Hepatocyte (in vitro differentiated cells): Measurements from ENCODE around the gene CRNKL1. TPM values are rescaled to one million over a fixed set of nuclear protein-coding genes. Genes with fewer than 3 reads are reported as not detected.

Source experiments
- DNase-seq: peaks from one replicate; pipeline ENCODE4 v3.0.0-alpha.2; 2016; ENCODE audit warnings: low spot score
- H2AFZ ChIP-seq: fragments of 200-600 bp; sonication (generic); 2 replicates; pipeline ENCODE4 v1.6.0; 2016; ENCODE audit warnings: antibody characterized with exemption, mild to moderate bottlenecking
- H3K27ac ChIP-seq: fragments of 200-600 bp; sonication (generic); 2 replicates; pipeline ENCODE4 v1.5.1; 2016; ENCODE audit warnings: mild to moderate bottlenecking
- H3K27me3 ChIP-seq: fragments of 200-600 bp; sonication (generic); 2 replicates; pipeline ENCODE4 v1.6.1; 2016
- H3K36me3 ChIP-seq: fragments of 200-600 bp; sonication (generic); replicated peaks from 2 replicates; pipeline ENCODE4 v1.5.1; 2016; ENCODE audit warnings: low read depth; ENCODE audit not compliant: insufficient read depth
- H3K4me1 ChIP-seq: fragments of 200-600 bp; sonication (generic); 2 replicates; pipeline ENCODE4 v1.5.1; 2016; ENCODE audit warnings: mild to moderate bottlenecking, moderate library complexity; ENCODE audit not compliant: insufficient read depth
- H3K4me2 ChIP-seq: fragments of 200-600 bp; sonication (generic); 2 replicates; pipeline ENCODE4 v1.6.0; 2016
- H3K4me3 ChIP-seq: fragments of 200-600 bp; sonication (generic); 2 replicates; pipeline ENCODE4 v1.5.1; 2016; ENCODE audit warnings: mild to moderate bottlenecking
- H3K79me2 ChIP-seq: fragments of 200-600 bp; sonication (generic); 2 replicates; pipeline ENCODE4 v1.6.0; 2017; ENCODE audit warnings: mild to moderate bottlenecking
- H3K9me2 ChIP-seq: fragments of 200-600 bp; sonication (generic); replicated peaks from 2 replicates; pipeline ENCODE4 v1.6.0; 2017; ENCODE audit warnings: mild to moderate bottlenecking; ENCODE audit not compliant: insufficient read depth
- H3K9me3 ChIP-seq: fragments of 200-600 bp; sonication (generic); 2 replicates; pipeline ENCODE4 v1.5.1; 2016; ENCODE audit warnings: low read depth, mild to moderate bottlenecking
- H4K20me1 ChIP-seq: fragments of 200-600 bp; sonication (generic); 2 replicates; pipeline ENCODE4 v1.6.0; 2016; ENCODE audit warnings: mild to moderate bottlenecking; ENCODE audit not compliant: insufficient read depth, poor library complexity, severe bottlenecking
- CTCF ChIP-seq: fragments of 200-600 bp; sonication (generic); IDR thresholded peaks from 2 replicates; pipeline ENCODE4 v1.5.1; 2016; ENCODE audit warnings: antibody characterized with exemption, mild to moderate bottlenecking; ENCODE audit not compliant: poor library complexity
- EZH2 ChIP-seq: fragments of 200-600 bp; sonication (generic); IDR thresholded peaks from 2 replicates; pipeline ENCODE4 v1.6.1; 2016; ENCODE audit warnings: antibody characterized with exemption, mild to moderate bottlenecking, borderline replicate concordance
- EZH2phosphoT487 ChIP-seq: fragments of 200-600 bp; sonication (generic); IDR thresholded peaks from one replicate; pipeline ENCODE4 v1.6.1; 2018; ENCODE audit warnings: antibody characterized with exemption, mild to moderate bottlenecking, low read depth, moderate library complexity; ENCODE audit not compliant: unreplicated experiment, severe bottlenecking
- WGBS: methylation state at CpG from one replicate; pipeline ENCODE4 v1.1.6; 2016; ENCODE audit warnings: low lambda C conversion rate; ENCODE audit errors: missing lambda C conversion rate; 5-methylcytosine and 5-hydroxymethylcytosine counted together
- polyA plus RNA-seq: library from polyadenylated mRNA; unstranded; fragments of >200 nt; fragmentation: Nextera tagmentation; extraction: Ambion mirVana; gene quantifications from 2 replicates; pipeline ENCODE4 v1.2.1, GENCODE V29; 2016
- total RNA-seq: library from RNA; depleted of rRNA; stranded (reverse); fragments of >200 nt; gene quantifications from 2 replicates; pipeline ENCODE4 v1.2.3, GENCODE V29; 2014

Gene CRNKL1
- total and polyA plus RNA-seq, 2 experiments from 2014 or later, result 14.6 to 25.4 TPM

GRCh38 chr20:20012541-20012940 lies 39.7 kb downstream of the CRNKL1 start:
- Histone ChIP-seq H2AFZ (no peak overlapping the region), H3K36me3 (no peaks in the 10 kb centered on the region), H3K79me2 (peaks cover 3% of the 10 kb centered on the region), H3K4me1 (peaks cover 29% of the 10 kb centered on the region), H3K9me3 (no peaks in the 10 kb centered on the region), H3K4me2 (no peak overlapping the region), H3K27me3 (no peaks in the 10 kb centered on the region), H3K9me2 (no peaks in the 10 kb centered on the region), H4K20me1 (no peaks in the 10 kb centered on the region), H3K27ac (peak overlapping the region; percentile 4), H3K4me3 (no peak overlapping the region)
- no peak for DNase-seq
- TF ChIP-seq EZH2 (no peak), EZH2phosphoT487 (no peak), CTCF (no peak)
- WGBS, result 67% methylated on average over 2 of the region's 2 CpGs

- no peaks in the 10 kb centered on the region for H3K9me2 ChIP-seq
- H3K27me3 ChIP-seq, result no peaks in the 10 kb centered on the region
- peaks cover 29% of the 10 kb centered on the region for H3K4me1 ChIP-seq
- no peaks in the 10 kb centered on the region for H3K36me3 ChIP-seq
- WGBS, result 29% methylated on average over 4 of the region's 4 CpGs
- H2AFZ ChIP-seq, result no peak overlapping the region
- H3K4me3 ChIP-seq, result no peak overlapping the region
- H3K27ac ChIP-seq, result peak overlapping the region; percentile 92
- peak; percentile 61 for DNase-seq
- no peaks in the 10 kb centered on the region for H3K79me2 ChIP-seq
- H4K20me1 ChIP-seq, result no peaks in the 10 kb centered on the region
- peak; percentile 61 for TF ChIP-seq EZH2phosphoT487
- TF ChIP-seq EZH2, result no peak
- TF ChIP-seq CTCF, result no peak
- no peaks in the 10 kb centered on the region for H3K9me3 ChIP-seq
- H3K4me2 ChIP-seq, result peak overlapping the region; percentile 68
Observed at GRCh38 chr20:20010639-20011500, 41.4 kb downstream of the CRNKL1 start.

- Histone ChIP-seq H3K9me2 (no peaks in the 10 kb centered on the region), H3K27ac (peak overlapping the region; percentile 92), H4K20me1 (no peaks in the 10 kb centered on the region), H3K36me3 (no peaks in the 10 kb centered on the region), H3K27me3 (no peaks in the 10 kb centered on the region), H3K4me2 (peak overlapping the region; percentile 68), H3K9me3 (no peaks in the 10 kb centered on the region), H3K79me2 (no peaks in the 10 kb centered on the region), H3K4me3 (no peak overlapping the region), H2AFZ (no peak overlapping the region), H3K4me1 (peaks cover 20% of the 10 kb centered on the region)
- no peak for DNase-seq
- TF ChIP-seq CTCF (no peak), EZH2phosphoT487 (no peak), EZH2 (no peak)
- WGBS, result 40% methylated on average over 14 of the region's 14 CpGs
Observed at GRCh38 chr20:20009784-20010253, 42.4 kb downstream of the CRNKL1 start.
